Glomerular visceral epithelial cell (primary cell): Measurements from ENCODE around the gene OR52K2.
"Not testable (repeated sequence)": the region's sequence is repeated elsewhere in the genome, so short reads cannot be mapped to it uniquely, and the experiment has no call there.

ENCODE experiments used
- DNase-seq: peaks from one replicate; pipeline ENCODE4 v3.0.0-alpha.2; 2016; ENCODE audit errors: extremely low spot score

The OR52K2 gene

GRCh38 chr11:4448995-4449394 lies at the start of gene OR52K2:
Gene OR52K2, plus strand, starts transcription at chr11:4449295. Its CDS starts 45 bp downstream, at chr11:4449340.
- DNase-seq, result no peak

- DNase-seq, result not testable (repeated sequence)
Measured at GRCh38 chr11:4406206-4406605, 42.9 kb upstream of the OR52K2 start.

- no peak for DNase-seq
Measured at GRCh38 chr11:4416306-4416705, 32.8 kb upstream of the OR52K2 start.

- no peak for DNase-seq
Measured at GRCh38 chr11:4416816-4417215, 32.3 kb upstream of the OR52K2 start.

GRCh38 chr11:4418403-4418802 lies 30.7 kb upstream of the OR52K2 start:
- DNase-seq, result no peak

- DNase-seq, result no peak
Measured at GRCh38 chr11:4430051-4430450, 19.0 kb upstream of the OR52K2 start.

GRCh38 chr11:4433856-4434255 lies 15.2 kb upstream of the OR52K2 start:
- DNase-seq, result no peak

GRCh38 chr11:4436411-4436810 lies 12.7 kb upstream of the OR52K2 start:
- DNase-seq, result no peak

- no peak for DNase-seq
Measured at GRCh38 chr11:4441515-4441914, 7.6 kb upstream of the OR52K2 start.

- DNase-seq, result no peak
Measured at GRCh38 chr11:4443232-4443891, 5.7 kb upstream of the OR52K2 start.

- no peak for DNase-seq
Measured at GRCh38 chr11:4453118-4453517, 4.0 kb downstream of the OR52K2 start.

- DNase-seq, result no peak
Measured at GRCh38 chr11:4454021-4454420, 4.9 kb downstream of the OR52K2 start.

GRCh38 chr11:4455419-4455818 lies 6.3 kb downstream of the OR52K2 start:
- no peak for DNase-seq

GRCh38 chr11:4459500-4459899 lies 10.4 kb downstream of the OR52K2 start:
- DNase-seq, result no peak

GRCh38 chr11:4460151-4460550 lies 11.1 kb downstream of the OR52K2 start:
- DNase-seq, result no peak

- no peak for DNase-seq
Measured at GRCh38 chr11:4464216-4465159, 15.4 kb downstream of the OR52K2 start.

- no peak for DNase-seq
Measured at GRCh38 chr11:4465407-4465806, 16.3 kb downstream of the OR52K2 start.

GRCh38 chr11:4466131-4466870 lies 17.2 kb downstream of the OR52K2 start:
- DNase-seq, result no peak

GRCh38 chr11:4466871-4467442 lies 17.9 kb downstream of the OR52K2 start:
- DNase-seq, result no peak

- DNase-seq, result no peak
Measured at GRCh38 chr11:4467811-4468606, 18.9 kb downstream of the OR52K2 start.

GRCh38 chr11:4479644-4480043 lies 30.5 kb downstream of the OR52K2 start:
- no peak for DNase-seq
